ENCODE results near the gene SLC6A6.

SLC6A6 gene

DNA sequence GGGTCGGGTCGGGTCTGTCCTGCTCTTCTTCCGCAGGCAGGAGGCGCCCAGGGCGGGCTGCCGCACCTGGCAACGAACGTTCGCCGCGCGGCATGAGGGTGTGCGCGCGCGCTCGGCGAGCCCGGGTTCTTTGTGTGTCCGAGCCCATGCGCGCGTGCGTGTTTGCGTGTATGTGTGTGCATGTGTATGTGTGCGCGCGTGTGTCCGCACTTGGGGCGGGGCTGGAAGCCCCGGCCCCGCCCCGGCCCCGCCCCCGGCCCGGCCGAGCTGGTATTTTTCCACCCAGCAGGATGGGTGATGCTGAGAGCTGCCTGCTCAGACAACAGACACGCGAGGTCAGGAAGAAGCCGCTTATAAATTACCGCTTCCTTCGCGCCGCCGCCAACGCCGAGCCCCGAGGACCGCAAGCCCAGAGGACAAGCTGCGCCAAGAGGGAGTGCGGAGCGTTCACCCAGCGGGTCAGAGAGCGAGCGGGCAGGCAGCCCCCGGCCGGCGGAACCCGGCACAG, at the start of gene SLC6A6:
Gene SLC6A6 (plus strand): TSS at position 303 of the 508 bp plus-strand sequence. CDS start 41,029 bp downstream, outside the sequence.
- Mint-ChIP-seq H3K27me3 (no peaks in the 10 kb centered on the region), H3K4me3 (peak within 1 kb of the TSS; percentile 95 to 97), H3K9me3 (no peaks in the 10 kb centered on the region), H3K4me1 (peaks cover 58% of the 10 kb centered on the region), H3K27ac (peak within 1 kb of the TSS; percentile 97 to 98)
- DNase-seq, result peak; percentile 90 to 93
- peak; percentile 82 for ATAC-seq

GRCh38 chr3:14353502-14353901, 48.9 kb upstream of the SLC6A6 start:
- Mint-ChIP-seq H3K4me1 (no peaks in the 10 kb centered on the region), H3K4me3 (no peak overlapping the region), H3K9me3 (no peaks in the 10 kb centered on the region), H3K27me3 (no peaks in the 10 kb centered on the region), H3K27ac (no peak overlapping the region)
- ATAC-seq (no peak), DNase-seq (no peak)

DNA sequence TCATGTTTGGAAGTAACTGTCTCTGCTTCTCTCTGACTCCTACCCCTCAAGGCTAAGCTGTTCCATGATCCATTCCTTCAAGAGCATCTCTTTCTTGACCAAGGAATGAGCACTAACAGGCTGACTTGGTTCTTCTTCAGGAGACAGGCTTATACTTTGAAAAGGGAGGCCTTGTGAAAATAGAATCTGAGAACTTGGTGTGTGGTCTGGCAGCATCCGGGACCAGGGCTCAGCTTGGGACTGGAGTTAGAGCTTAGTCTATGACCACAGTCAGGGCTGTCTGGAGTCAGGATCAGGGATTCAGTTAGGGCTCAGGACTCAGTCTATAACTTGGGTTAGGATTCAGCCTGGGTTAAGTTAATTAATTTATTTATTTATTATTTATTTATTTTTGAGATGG, 44.9 kb upstream of the SLC6A6 start:
- Mint-ChIP-seq H3K27me3 (no peaks in the 10 kb centered on the region), H3K27ac (no peak overlapping the region), H3K9me3 (no peaks in the 10 kb centered on the region), H3K4me1 (no peaks in the 10 kb centered on the region), H3K4me3 (no peak overlapping the region)
- no peak for ATAC-seq
- DNase-seq, result no peak

DNA sequence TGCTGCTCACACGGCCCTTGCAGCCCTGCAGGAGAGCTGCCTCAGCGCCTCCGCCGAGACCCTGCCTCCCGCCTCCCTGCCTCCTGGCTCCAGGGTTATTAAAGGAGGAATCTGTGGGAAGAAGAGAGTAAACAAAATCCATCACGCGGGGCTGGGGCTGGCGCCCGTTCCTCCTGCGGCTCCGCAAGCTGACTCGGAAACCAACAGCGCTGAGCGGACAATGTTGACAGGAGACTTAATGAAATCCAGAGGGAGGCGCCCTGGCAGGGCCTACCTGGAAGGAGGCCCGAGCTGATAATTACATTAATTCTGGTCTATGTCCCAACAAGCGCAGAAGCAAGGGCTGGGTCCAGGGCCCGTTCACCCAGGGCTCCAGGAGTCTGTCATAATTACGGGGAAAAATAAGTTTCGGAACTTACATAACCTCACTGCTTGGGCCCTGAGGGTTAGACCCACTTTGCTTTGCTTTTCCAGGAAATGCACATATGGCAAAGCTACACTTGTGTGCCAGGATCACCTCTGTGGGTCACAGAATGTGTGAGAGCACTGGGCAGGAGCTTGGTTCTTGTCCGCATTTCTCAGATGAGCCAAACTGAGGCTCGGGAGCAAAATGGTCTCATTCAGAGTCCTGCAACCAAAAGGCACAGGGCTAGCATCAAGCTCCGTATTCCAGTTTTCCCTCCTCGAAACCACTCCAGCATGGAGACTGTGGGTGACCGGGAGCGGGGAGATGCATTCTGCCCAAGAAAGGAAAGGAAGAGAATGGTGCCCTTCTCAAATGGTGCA, 43.8 kb upstream of the SLC6A6 start:
- ATAC-seq (no peak), DNase-seq (no peak)
- Mint-ChIP-seq H3K4me1 (no peaks in the 10 kb centered on the region), H3K27me3 (no peaks in the 10 kb centered on the region), H3K4me3 (no peak overlapping the region), H3K27ac (no peak overlapping the region), H3K9me3 (no peaks in the 10 kb centered on the region)

DNA sequence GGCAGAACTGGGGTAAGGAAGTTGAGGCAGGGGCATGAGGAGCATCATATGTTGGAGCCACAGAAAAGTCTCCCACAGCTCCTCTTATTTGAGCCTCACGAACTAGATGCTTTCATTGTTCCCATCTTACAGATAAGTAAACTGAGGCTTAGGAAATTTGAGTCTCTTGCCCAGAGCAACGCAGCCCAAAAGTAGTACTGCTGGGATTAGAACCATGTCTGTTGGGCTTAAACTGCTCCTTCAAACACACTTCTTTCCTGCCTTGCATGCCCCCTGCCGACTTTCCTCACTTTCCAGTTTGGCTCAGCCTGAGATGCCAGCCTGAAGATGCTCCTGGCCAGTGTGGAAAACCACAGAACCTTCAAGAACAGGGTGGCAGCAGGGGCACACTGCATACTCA, 43.1 kb upstream of the SLC6A6 start:
- no peak overlapping the region for H3K4me3 Mint-ChIP-seq
- H3K27me3 Mint-ChIP-seq, result no peaks in the 10 kb centered on the region
- H3K9me3 Mint-ChIP-seq, result no peaks in the 10 kb centered on the region
- H3K27ac Mint-ChIP-seq, result no peak overlapping the region
- no peaks in the 10 kb centered on the region for H3K4me1 Mint-ChIP-seq
- DNase-seq (no peak), ATAC-seq (no peak)

- no peaks in the 10 kb centered on the region for H3K27me3 Mint-ChIP-seq
- ATAC-seq, result no peak
- no peak for DNase-seq
- H3K4me1 Mint-ChIP-seq, result no peaks in the 10 kb centered on the region
- no peak overlapping the region for H3K4me3 Mint-ChIP-seq
- H3K27ac Mint-ChIP-seq, result no peak overlapping the region
- no peaks in the 10 kb centered on the region for H3K9me3 Mint-ChIP-seq
Measured at GRCh38 chr3:14360123-14360881, 42.1 kb upstream of the SLC6A6 start.

GRCh38 chr3:14361068-14361677, 41.2 kb upstream of the SLC6A6 start:
- no peak for ATAC-seq
- Mint-ChIP-seq H3K27me3 (no peaks in the 10 kb centered on the region), H3K4me1 (no peaks in the 10 kb centered on the region), H3K9me3 (no peaks in the 10 kb centered on the region), H3K27ac (no peak overlapping the region), H3K4me3 (no peak overlapping the region)
- no peak for DNase-seq

DNA sequence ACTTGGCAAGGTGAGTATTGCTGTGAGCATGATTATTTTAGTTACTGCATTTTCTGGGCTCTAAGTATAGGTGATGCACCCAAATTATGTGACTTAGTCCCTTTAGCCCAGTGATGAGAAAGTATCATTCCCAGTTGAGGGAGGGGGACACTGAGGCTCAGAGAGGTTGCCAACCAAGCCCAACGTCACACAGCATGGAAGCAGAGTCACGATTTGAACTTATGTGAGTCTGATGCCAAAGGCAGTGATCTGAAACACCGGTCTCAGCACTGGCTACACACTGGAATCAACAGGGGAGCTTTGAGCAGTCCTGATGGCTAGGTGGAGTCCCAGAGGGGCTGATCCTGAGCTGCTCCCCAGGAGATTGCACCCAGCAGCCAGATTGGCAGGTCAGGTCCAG, 39.5 kb upstream of the SLC6A6 start:
- no peaks in the 10 kb centered on the region for H3K4me1 Mint-ChIP-seq
- no peak overlapping the region for H3K27ac Mint-ChIP-seq
- no peaks in the 10 kb centered on the region for H3K9me3 Mint-ChIP-seq
- no peak for DNase-seq
- ATAC-seq, result no peak
- no peaks in the 10 kb centered on the region for H3K27me3 Mint-ChIP-seq
- H3K4me3 Mint-ChIP-seq, result no peak overlapping the region

DNA sequence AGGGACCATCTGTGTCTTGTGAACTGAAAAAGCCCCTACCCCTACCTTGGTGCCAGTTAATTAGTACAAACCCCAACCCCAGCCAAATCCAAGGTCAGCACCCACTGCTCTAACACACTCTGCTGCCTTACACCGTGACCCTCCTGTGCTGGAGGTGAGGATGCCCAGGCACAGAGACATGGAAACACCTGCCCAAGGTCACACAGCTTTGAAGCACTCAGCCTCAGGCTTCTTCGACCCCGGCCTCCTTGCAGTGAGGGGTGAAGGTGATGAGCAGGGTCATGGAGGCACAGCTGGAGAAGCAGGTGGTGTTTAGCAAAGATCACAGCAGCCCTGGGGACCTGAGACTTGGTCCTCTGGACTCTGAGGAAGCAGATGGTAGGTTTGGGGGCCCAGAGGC, 39.0 kb upstream of the SLC6A6 start:
- H3K27me3 Mint-ChIP-seq, result no peaks in the 10 kb centered on the region
- no peak for ATAC-seq

GRCh38 chr3:14363991-14364390, 38.4 kb upstream of the SLC6A6 start:
- no peaks in the 10 kb centered on the region for H3K4me1 Mint-ChIP-seq
- H3K27me3 Mint-ChIP-seq, result no peaks in the 10 kb centered on the region
- no peak overlapping the region for H3K4me3 Mint-ChIP-seq
- ATAC-seq, result no peak
- DNase-seq, result no peak
- no peak overlapping the region for H3K27ac Mint-ChIP-seq
- no peaks in the 10 kb centered on the region for H3K9me3 Mint-ChIP-seq

More for the DNA sequence above, 39.0 kb upstream of the SLC6A6 start:
- H3K27ac Mint-ChIP-seq, result no peak overlapping the region
- H3K9me3 Mint-ChIP-seq, result no peaks in the 10 kb centered on the region
- H3K4me1 Mint-ChIP-seq, result no peaks in the 10 kb centered on the region
- H3K4me3 Mint-ChIP-seq, result no peak overlapping the region
- DNase-seq, result no peak

DNA sequence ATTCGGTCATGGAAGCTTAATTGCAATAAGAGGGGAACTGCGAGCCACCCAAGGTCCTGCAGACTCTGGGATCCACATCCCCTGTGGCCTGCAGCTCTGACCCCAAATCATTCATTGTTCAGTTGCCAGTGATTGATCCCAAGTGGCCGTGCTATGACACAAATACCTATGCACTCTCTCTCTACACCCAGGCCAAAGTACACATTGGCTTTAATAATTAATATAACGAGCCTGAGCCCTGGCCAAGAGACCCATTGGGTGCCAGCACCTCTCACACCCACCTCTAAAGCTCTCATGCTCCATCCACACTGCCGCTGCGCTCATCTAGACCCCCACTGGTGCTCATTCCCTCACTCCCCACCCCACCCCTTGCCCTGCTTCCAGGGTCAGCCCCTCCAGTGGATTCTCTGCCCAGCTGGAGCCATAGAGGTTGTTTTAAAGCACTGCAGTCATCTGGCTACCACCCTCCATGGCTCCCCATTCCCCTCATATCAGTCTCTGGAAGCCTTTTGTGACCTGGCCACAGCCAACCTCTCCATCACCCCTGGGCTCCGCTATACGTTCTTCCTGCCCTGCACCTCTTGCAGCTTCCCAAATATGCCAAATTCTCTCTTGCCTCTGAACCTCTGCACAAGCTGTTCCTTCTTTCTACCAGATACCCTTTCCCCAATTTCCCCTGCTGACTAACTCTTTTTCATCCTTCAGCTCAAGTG, 37.7 kb upstream of the SLC6A6 start:
- H3K4me1 Mint-ChIP-seq, result no peaks in the 10 kb centered on the region
- peak overlapping the region in 1 of 2 donors; percentile 3 for H3K27ac Mint-ChIP-seq
- H3K4me3 Mint-ChIP-seq, result no peak overlapping the region
- no peaks in the 10 kb centered on the region for H3K27me3 Mint-ChIP-seq
- no peak for DNase-seq
- H3K9me3 Mint-ChIP-seq, result no peaks in the 10 kb centered on the region
- ATAC-seq, result no peak

DNA sequence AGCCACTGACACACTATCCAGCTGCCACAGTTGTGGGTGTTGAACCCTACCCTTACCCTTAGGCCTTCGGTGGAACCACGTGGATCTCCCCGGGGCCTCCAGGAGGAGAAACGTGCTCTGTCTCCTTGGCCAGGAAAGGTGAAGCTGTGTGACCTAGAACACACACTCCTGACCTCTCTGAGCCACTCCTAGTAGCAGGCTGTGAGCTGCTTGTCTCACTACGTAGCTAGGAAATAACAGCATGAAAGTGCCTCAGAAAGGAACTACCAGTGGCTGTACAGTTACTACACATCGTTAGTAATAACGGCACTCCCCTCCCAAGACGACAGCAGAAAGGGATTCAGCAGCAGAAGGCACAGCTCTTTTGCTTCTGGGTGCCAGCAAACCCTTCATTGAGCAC, 36.2 kb upstream of the SLC6A6 start:
- H3K27ac Mint-ChIP-seq, result no peak overlapping the region
- no peaks in the 10 kb centered on the region for H3K4me1 Mint-ChIP-seq
- no peak for DNase-seq
- no peaks in the 10 kb centered on the region for H3K27me3 Mint-ChIP-seq
- no peaks in the 10 kb centered on the region for H3K9me3 Mint-ChIP-seq
- ATAC-seq, result no peak
- H3K4me3 Mint-ChIP-seq, result no peak overlapping the region

DNA sequence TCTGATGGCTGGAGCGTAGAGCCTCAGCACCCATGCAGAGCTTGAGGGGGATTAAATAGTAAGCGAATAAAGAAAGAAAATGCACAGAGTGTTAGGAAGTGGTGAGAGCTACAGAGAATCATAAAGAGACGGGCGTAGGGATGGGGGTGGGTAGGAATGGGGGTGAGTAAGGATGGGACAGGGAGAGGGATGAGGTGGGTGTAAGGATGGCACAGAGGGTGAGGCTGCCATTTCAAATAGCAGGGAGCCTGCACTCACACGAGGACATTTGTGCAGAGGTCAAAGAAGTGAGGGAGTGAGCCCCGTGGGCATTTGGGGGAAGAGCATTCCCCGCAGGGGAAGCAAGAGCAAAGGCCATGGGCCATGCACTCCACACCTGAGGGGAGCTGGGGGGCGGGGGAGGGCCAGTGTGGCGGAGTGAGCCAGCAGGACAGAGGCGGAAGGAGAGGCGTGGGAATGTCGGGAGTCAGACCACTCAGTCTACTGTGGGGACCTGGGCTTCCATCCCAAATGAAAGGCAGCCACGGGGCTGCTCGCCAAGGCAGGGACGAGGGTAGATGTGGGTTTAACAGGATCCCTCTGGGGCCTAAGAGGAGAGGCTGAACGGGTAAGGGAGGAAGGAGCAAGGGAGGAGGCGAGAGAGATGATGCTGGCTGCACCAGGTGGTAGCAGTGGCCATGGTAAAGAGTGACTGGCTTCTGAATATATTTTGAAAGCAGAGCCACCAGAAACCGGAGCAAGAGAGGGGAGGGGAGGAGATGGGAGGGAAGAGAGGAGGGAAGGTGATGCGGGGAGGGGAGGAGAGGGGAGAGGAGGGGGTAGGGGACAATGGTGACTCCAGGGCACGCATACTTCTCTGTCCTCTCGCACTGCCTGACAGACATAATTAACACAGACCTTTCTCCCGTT, 35.2 kb upstream of the SLC6A6 start:
- H3K4me3 Mint-ChIP-seq, result no peak overlapping the region
- peaks cover 8% of the 10 kb centered on the region for H3K4me1 Mint-ChIP-seq
- peak overlapping the region in 1 of 2 donors; percentile 48 for H3K27ac Mint-ChIP-seq
- H3K27me3 Mint-ChIP-seq, result peaks cover 8% of the 10 kb centered on the region
- no peaks in the 10 kb centered on the region for H3K9me3 Mint-ChIP-seq
- ATAC-seq (no peak), DNase-seq (no peak)

GRCh38 chr3:14368146-14368545, 34.3 kb upstream of the SLC6A6 start:
- Mint-ChIP-seq H3K27ac (no peak overlapping the region), H3K9me3 (no peaks in the 10 kb centered on the region), H3K27me3 (peaks cover 8% of the 10 kb centered on the region), H3K4me3 (no peak overlapping the region), H3K4me1 (peaks cover 8% of the 10 kb centered on the region)
- DNase-seq (no peak), ATAC-seq (peak; percentile 22)
